ENCODE data around the gene C17orf113.
A peak's percentile ranks its signal among the peaks of the same experiment; 100 is the strongest.

C17orf113 gene

GRCh38 chr17:42072323-42073187 lies 22.2 kb upstream of the C17orf113 start:
- no peak for DNase-seq (ENCODE audit: low spot score)

- DNase-seq (ENCODE audit: low spot score): no peak
These were observed 21.4 kb upstream of the C17orf113 start for GRCh38 chr17:42071810-42072209.

GRCh38 chr17:42068979-42069378 lies 18.6 kb upstream of the C17orf113 start:
- no peak for DNase-seq (ENCODE audit: low spot score)

GRCh38 chr17:42067371-42068091 lies 17.1 kb upstream of the C17orf113 start:
- peak; percentile 67 for DNase-seq (ENCODE audit: low spot score)

GRCh38 chr17:42065201-42065600 lies 14.8 kb upstream of the C17orf113 start:
- DNase-seq (ENCODE audit: low spot score): no peak

GRCh38 chr17:42062681-42063080 lies 12.3 kb upstream of the C17orf113 start:
- no peak for DNase-seq (ENCODE audit: low spot score)

- no peak for DNase-seq (ENCODE audit: low spot score)
These were observed 11.5 kb upstream of the C17orf113 start for GRCh38 chr17:42061646-42062487.

- no peak for DNase-seq (ENCODE audit: low spot score)
These were observed 9.8 kb upstream of the C17orf113 start for GRCh38 chr17:42060231-42060630.

- no peak for DNase-seq (ENCODE audit: low spot score)
These were observed 9.4 kb upstream of the C17orf113 start for GRCh38 chr17:42059815-42060214.

GRCh38 chr17:42058063-42058462 lies 7.7 kb upstream of the C17orf113 start:
- DNase-seq (ENCODE audit: low spot score): no peak

- DNase-seq (ENCODE audit: low spot score): no peak
These were observed 6.2 kb upstream of the C17orf113 start for GRCh38 chr17:42056635-42057034.

- no peak for DNase-seq (ENCODE audit: low spot score)
These were observed 5.1 kb upstream of the C17orf113 start for GRCh38 chr17:42055496-42055895.

- DNase-seq (ENCODE audit: low spot score): no peak
These were observed 4.6 kb upstream of the C17orf113 start for GRCh38 chr17:42055027-42055426.

GRCh38 chr17:42053731-42054500 lies 3.5 kb upstream of the C17orf113 start:
- DNase-seq (ENCODE audit: low spot score): no peak

GRCh38 chr17:42052346-42052877 lies 2.0 kb upstream of the C17orf113 start:
- DNase-seq (ENCODE audit: low spot score): no peak

- DNase-seq (ENCODE audit: low spot score): no peak
These were observed 1.2 kb upstream of the C17orf113 start for GRCh38 chr17:42051645-42052044.

- DNase-seq (ENCODE audit: low spot score): no peak
These were observed 606 bp upstream of the C17orf113 start for GRCh38 chr17:42051013-42051400.

GRCh38 chr17:42049834-42050392 lies 488 bp downstream of the C17orf113 start:
- no peak for DNase-seq (ENCODE audit: low spot score)

GRCh38 chr17:42047343-42047742 lies 3.1 kb downstream of the C17orf113 start:
- DNase-seq (ENCODE audit: low spot score): no peak

GRCh38 chr17:42045719-42046118 lies 4.7 kb downstream of the C17orf113 start:
- DNase-seq (ENCODE audit: low spot score): no peak
